Measurements from ENCODE around the gene MCM3.

DNA sequence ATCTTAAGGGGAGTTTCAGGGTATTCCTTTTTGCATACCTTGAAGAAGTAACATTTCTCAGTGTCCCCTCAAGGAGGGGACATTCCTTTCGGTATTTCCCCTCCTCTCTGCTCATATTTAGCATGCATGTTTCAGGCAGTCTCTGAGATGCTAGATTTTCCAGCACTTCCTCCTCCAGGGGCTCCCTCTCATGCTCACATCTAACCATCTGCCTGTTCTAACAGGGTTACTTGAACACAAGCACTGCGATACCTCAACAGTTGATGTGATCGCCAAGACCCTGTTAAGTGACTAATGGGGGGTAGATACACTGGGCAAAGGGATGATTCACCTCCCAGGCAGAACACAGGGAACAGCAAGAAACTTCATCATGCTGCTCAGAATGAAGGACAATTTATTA is 12.9 kb upstream of the MCM3 start:
- TF ChIP-seq EZH2 (IDR thresholded peaks at IDR 0.05; ENCODE audit: borderline replicate concordance, low read length): no peak
- TF ChIP-seq, protein P1, sequence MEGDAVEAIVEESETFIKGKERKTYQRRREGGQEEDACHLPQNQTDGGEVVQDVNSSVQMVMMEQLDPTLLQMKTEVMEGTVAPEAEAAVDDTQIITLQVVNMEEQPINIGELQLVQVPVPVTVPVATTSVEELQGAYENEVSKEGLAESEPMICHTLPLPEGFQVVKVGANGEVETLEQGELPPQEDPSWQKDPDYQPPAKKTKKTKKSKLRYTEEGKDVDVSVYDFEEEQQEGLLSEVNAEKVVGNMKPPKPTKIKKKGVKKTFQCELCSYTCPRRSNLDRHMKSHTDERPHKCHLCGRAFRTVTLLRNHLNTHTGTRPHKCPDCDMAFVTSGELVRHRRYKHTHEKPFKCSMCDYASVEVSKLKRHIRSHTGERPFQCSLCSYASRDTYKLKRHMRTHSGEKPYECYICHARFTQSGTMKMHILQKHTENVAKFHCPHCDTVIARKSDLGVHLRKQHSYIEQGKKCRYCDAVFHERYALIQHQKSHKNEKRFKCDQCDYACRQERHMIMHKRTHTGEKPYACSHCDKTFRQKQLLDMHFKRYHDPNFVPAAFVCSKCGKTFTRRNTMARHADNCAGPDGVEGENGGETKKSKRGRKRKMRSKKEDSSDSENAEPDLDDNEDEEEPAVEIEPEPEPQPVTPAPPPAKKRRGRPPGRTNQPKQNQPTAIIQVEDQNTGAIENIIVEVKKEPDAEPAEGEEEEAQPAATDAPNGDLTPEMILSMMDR (conservative IDR thresholded peaks at IDR 0.05 in 1 of 2, IDR thresholded peaks at IDR 0.05 in 1 of 2; ENCODE audit: extremely low read depth in 1 of 2, insufficient read depth in 1 of 2, low read depth in 1 of 2, low read length in 2 of 2): no peak

Measured in mammary epithelial cell (primary cell).